Measurements from ENCODE around the gene PLXNB2.

GRCh38 chr22:50301581-50301991 is 5.9 kb downstream of the PLXNB2 start:
- TF ChIP-seq CTCF (IDR thresholded peaks at IDR 0.05; ENCODE audit: low read length) (no peak), EZH2 (optimal IDR thresholded peaks at IDR 0.05; ENCODE audit: low read depth, low read length) (no peak)
